Measurements from ENCODE around the gene REN.

REN gene

DNA sequence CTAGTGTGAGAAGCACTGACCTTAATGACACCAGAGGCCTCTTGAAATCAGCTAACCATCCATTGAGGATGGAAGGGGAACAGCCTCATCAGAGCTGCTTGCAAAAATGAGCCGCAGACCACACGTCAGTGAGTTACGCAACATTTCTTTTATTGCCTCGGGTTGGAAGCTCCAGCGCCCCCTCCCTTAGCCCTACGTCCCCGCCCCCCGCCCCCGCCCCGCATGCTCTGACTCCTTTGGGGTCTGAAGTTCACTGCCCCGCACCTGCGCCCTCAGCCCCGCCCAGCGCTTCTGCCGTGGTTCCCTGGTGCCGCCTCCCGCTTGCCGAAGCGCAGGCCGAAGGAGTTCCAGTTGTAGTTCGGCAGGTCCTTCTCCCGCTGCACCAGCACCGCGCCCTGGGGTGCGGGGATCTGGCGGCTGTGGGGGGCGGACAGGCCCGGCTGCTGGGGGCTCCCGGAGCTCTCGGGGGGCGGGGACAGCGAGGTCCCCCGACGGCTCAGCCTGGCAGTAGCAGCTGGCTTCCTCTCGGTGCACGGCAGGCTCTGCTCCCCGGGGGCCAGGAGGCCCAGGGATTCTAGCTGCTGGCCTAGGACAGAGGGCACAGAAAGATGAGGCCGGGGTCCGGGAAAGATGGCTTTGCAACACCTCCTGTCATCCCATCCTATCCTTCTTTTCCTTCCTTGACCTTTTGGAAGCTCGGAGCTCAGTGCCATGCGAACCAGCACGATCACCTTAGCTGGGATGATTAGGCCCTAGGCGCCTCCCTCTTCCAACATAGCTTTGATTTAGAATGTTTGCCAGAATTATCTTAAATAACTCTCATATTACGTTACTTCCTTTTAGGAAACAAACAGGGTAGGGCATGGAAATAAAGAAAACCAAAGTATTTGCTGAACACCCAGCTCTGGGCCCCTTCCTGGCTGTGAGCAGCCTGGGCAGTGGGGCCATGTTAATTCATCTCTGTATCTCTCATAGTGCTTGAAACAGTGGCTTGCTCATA lies 24.4 kb upstream of the REN start:
- no peak for DNase-seq (ENCODE audit: low read depth)

DNA sequence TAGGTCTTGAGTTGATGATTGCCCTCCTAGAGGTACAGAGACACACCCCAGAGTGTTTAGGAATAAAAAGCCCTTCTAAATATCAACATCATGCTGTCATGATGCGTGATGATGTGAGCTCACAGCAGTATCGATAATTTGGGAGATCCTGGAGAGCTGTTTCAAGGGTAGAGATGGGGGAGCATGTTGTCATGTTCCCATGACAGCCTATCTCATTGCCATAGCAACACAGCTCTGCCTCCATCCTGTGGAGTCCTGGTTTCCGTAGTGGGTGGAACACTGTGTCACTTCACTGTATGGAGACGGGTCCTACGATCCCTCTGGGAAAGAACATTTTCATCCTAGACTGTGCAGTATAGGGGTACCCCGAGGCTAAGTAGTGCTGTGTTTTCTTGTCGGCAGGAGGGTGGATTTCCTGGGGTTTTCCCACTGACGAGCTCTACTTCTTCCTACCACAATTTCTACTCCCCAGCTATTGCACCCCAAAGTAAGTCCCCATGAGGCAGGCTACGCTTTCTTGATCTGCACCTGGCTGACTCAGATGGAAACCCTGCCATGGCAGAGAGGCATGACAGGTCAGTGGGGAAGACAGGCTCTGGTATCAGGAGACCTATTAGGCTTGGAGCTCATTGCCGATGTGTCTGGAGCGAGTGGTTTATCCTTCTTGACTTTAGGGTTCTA lies 23.0 kb upstream of the REN start:
- DNase-seq (ENCODE audit: low read depth), result no peak

DNA sequence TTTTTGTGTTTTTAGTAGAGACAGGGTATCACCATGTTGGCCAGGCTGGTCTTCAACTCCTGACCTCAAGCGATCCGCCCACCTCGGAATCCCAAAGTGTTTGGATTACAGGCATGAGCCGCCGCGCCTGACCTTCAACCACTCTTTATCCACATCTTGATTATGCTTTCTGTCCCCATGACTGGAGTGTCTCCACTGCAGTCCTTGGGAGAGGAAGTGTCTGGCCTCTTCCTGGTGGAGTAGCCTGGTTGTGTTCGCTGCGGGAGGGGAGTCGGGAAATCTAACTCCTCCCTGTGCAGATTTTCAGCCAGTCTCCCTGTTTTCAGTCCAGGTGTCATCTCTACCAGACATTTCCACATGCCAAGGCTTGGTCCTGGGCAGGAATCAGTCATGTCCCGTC lies 20.5 kb upstream of the REN start:
- DNase-seq (ENCODE audit: low read depth), result no peak

DNA sequence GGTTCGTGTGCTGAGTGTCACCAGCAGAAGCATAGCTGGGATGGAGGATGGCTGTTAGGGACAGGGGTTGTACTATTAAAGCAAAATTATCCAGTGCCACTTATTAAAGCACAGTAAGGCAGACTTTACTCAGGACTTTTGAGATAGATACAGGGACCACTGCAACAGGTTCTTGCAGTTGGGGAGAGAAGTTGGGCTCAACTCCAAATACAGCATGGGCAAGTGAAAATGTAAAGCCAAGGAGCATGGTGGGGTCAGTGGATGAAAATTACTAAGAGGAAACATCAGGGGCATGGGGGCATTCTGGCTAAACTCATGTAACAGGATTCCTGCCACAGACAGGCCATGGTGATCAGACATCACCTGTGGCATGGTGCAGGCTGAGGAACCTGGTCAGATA lies 15.0 kb upstream of the REN start:
- no peak for DNase-seq (ENCODE audit: low read depth)

DNA sequence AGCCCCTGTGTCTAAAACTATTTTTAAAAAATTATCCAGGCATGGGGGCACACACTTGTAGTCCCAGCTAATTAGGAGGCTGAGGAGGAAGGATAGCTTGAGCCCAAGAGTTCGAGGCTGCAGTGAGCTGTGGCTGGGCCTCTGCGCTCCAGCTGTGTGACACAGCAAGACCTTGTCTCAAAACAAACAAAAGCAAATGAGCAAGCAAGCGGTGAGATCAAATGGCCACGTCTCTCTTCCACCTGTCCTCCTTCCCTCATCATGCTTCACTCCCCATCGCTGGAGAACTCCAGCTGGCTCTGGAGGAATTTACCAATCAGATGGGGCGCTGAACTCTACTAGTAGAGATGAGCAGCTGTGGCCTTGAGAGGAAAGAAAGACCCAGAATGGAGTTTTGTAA lies 14.0 kb upstream of the REN start:
- no peak for DNase-seq (ENCODE audit: low read depth)

DNA sequence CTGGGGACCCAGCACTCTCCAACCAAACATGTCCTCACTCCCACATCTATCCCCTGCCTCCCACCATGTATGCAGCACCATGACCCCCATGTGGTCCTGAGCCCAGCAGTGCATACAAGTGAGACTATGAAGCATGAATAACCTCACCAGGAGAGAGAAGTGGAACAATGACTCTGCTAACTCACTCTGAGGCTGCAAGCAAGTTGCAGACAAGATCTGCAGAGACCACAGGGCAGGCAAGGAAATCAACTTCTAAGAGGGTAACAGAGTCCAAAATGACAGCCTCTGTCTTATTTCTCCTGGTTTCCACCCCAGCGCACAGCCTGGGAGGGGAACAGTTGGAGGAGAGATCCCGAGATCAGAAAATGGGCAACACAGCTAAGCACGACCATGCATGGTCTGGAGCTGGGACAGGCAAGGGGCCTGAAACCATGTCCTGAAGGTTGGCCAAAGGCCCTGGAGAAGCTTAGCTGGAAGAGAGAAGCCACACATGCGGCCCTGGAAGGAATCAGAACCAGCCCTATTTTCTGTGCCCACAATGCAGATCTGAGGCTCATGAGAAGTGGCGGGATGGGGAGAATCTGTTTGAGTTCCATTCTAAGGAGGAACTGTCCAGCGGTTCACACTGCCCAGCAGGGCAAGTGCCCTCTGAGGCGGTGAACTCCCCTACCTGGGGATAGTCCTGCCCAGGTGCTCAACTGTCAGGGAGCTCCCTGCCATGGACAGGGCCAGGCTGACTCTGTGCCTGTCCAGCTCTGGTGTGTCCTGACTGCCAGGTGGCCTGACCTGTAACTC lies 12.5 kb upstream of the REN start:
- no peak for DNase-seq (ENCODE audit: low read depth)

DNA sequence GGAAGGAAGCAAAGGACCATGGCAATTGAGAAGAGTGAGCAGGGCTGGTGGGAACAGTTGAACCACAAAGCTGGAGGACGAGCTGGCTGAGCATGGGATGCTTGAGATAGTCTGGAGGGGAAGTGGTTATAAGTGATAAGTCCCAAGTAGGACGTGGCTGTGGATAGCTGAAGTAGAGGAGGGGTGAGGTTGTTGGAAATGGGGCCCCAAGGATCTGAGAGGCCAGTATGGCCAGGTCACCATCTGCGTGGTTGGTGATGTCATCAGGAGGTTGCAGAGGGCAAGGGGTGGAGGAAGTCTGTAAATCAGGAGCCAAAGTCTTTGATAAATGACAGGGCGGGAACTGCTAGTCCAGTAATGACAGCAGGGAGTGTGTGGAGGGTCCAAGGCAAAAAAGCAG lies 11.0 kb upstream of the REN start:
- no peak for DNase-seq (ENCODE audit: low read depth)

DNA sequence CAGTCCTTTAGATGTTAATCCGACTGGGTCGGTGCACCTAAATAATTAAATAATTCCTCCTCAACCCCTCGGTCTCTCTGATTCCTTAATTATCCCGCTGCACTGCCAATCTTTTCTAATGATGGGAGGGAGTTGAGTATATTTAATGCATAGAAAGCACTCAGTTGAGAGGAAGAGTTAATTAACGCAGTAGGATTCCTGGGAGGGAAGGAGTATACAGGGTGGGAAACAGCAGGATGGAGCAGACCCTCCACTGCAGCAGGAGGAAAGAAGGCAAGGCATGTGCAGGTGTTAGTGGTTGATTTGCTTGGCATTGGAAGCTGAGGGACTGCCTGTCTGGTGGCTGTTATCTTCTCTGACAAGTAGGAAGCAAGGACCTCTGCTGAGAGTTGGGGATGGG lies 9.9 kb upstream of the REN start:
- no peak for DNase-seq (ENCODE audit: low read depth)

DNA sequence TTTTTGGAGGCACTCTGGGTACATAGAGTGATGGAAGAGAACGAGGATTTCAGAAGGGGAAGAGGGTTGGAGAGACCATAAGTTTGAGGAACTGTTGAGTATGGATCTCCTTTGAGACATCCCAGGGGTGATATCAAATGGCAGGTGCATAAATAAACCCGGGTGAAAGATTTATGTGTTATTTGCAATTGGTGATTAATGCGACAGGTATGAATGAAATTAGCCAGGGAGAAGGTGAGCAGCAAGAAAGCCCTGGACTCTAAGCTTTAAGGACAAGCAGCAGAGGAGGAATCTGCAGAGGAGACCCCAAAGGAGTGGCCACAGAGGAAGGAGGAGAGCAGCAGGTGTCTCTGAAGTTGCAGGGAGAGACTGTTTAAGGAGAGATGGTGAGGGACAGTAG lies 8.8 kb upstream of the REN start:
- DNase-seq (ENCODE audit: low read depth), result no peak

DNA sequence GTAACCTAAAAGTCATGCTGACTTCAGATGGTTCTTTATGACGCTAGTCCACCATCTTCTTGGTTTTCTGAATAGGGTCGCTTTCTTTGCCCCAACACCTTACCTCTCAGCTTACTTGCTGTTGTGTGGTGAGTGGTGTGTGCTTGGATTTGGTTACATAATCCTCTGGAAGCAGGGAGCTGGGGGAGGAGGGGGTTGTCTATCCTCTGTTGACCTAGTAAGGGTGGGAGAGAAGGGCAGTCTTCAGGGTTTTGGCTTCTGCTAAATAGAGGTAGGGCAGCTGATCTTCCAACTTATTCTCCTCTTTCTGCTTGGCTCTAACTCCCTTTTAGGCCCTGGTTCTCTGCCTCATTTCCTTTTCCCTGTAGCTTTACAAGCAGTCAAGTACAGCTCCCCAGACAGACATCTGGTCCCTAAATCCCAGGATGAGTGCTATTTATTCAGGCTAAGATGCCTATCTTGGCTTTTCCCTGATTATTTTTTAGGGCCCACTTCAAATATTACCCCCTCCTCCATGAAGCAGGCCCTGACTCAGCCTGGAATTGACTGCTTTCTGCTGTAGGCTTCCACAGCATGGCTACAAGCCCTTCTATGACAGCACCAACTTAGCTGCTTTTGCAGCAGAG lies 6.4 kb upstream of the REN start:
- DNase-seq (ENCODE audit: low read depth), result no peak

DNA sequence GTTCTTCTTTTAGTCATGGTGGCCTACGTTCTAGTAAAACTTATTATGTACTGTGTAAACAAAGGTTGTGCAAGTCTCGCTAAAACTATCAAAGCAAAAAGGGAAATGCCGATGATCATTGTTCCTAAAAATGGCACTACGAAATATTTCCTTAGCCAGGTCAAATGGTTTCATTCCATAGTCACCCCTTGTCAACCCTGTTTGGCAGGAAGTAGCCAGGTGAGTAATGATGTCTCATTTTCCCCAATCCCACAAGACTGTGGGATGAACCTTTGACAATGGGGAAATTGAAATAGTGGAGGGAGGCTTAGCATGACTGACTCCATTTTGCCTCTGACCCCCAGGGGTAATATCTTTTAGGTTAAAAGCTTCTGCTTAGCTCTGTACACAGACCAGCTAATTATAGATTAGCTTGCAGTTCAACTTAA lies 5.6 kb upstream of the REN start:
- DNase-seq (ENCODE audit: low read depth), result peak; percentile 44

DNA sequence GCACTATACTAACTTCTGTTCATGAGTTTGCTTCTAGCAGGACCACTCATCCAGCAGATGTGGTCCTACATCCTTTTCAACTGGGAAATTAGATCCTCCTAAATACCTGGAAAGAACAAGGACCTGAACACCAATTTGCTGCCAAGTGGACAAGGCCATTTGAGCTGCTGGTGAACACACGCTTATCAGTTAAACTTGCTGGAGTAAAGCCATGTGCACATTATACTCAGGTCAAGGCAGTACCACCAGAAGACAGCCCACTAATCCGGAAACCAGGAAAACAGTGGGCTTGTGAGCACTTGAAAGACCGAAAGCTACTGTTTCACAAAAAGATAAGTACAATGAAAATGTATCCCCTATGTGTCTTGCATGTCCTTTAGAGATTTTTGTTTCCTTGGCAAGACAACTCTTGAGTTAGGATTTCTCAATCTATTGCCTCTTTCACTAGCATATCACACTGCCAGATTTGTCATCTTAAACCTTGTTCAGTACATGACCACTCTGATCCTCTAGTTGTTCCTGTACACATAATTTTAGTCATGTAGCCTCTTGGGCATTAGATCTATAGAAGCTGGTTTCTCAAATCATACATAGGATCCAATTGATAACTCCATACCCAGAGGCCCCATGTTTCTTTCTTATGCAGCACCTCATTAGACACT lies 4.5 kb upstream of the REN start:
- DNase-seq (ENCODE audit: low read depth), result no peak

DNA sequence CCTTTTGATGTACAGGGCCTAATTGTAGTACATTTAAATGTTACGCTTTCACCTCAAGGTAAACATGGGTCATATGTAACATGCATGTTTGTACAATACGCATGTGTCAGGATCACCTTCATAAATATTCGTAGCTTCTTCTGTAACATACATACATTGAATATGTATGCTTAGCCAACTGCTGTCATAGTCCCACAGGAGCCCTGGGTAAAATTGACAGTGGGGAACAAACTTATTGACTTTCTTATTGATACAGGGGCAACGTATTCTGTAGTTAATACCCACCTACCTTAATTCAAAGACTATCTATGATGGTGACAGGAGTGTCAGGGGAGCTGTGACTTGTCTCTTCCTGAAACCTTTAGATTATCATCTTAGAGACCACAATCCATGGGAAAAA lies 3.7 kb upstream of the REN start:
- DNase-seq (ENCODE audit: low read depth), result no peak

DNA sequence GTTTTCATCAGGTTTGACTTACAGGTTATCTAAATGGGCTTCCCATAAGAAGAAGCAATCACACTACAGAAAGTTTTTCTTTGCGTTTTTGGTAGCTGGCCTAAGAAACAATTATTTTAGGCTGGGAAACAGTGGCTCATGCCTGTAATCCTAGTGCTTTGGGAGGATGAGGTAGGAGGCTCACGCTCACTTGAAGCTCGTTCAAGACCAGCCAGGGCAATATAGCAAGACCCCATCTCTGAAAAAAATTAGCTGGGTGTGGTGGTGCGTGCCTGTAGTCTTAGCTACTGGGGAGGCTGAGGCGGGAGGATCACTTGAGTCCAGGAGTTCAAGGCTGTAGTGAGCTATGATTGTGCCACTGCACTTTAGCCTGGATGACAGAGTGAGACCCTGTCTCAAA lies 1.6 kb upstream of the REN start:
- DNase-seq (ENCODE audit: low read depth), result no peak

DNA sequence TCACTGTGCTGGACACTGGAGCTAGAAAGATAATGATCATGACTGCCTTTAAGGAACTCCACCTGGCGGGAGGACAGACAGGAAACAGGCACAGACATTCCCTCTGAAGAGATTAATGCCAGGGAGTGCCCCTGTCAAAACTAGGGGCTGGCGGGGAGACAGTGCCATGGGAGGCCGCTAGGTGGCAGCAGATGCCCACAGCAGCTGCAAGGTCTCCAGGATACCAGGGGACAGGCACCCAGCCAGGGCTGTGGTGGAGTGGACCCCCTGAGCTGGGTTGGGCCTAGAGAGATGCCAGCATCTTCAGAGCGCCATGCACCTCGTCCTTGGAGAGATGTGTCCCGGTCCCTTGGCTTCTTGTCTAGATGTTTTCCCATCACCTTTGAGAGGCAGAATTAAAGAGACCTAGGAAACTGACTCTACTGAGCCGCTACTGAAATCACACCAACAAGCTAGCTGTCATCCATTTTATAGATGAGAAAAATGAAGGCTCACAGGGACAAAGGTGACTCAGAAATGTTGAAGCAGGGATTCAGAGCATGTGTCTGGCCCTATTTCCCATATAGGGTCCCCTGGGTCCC lies 3.6 kb downstream of the REN start:
- no peak for DNase-seq (ENCODE audit: low read depth)

DNA sequence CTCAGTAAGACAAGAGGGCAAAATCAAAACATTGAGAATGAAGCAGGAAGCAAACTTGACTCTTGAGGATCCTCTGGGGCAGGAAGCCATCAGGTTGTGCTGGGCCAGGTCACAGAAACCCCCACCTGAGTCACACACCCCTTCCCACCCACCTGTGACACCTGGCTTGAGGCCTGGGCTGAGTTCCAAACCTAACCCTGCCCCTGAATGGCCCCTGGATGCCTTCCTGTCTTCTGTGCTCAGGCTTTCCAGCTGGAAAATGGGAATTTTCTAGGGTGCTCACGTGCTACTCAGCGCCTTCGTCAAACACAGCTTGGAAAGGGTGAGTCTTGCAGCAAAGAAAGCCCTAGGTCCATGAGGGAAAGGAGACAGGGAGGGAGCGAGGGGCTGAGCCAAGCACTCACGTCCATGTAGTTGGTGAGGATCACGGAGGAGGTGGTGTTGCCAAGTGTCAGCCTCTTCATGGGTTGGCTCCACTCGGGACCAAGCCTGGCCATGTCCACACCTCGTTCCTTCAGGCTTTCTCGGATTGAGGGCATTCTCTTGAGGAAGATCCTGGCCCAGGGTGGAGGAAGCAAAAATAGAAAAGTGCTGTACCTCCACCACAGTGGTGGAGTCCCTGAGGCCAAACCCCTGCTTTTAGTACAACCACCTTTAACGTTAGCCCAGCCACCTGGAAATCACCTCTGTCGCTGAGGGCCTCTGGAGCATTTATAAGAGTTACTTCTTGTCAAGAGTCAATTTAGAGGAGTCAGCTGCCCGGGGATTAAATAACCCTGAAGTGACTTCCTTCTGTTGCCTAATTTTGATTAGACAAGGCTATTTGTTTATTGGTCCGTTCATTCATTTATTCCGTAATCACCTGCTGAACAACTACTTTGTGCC lies 4.3 kb downstream of the REN start:
- no peak for DNase-seq (ENCODE audit: low read depth)

DNA sequence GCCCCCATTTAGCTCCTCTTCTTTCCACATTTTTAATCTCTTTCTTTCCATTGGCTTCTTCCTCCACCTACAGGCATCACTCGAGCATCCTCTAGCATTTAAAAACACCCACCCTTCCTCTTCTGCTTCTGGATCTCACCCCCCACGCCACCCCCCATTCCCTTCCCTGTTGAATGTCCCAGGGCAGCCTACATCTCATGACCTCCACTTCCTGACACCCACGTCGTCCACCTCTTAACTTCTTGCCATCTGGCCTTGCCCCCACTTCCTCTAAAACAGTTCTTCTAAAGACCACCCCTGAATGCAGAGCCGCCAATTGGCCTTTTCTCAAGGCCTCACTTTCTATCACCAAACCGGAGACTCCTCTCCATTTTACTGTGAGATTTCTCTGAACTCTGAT lies 8.2 kb downstream of the REN start:
- DNase-seq (ENCODE audit: low read depth), result no peak

DNA sequence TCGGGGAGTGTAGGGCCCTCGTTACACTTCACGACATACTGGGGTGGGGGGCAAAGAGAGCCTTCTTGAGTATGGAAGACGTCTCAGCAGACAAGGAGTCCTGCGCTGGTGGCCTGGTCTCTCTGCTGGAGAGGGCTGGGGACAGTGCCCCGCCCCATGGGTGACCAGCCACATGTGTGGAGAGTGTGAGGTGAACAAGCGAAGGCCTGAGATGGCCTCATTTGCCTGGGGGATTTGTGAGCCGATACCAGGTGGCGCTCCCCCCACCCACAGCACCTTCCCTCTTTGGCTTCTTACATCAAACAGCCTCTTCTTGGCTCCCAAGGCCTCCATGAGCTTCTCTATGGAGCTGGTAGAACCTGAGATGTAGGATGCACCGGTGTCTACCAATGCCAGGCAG lies 10.3 kb downstream of the REN start:
- DNase-seq (ENCODE audit: low read depth), result no peak

DNA sequence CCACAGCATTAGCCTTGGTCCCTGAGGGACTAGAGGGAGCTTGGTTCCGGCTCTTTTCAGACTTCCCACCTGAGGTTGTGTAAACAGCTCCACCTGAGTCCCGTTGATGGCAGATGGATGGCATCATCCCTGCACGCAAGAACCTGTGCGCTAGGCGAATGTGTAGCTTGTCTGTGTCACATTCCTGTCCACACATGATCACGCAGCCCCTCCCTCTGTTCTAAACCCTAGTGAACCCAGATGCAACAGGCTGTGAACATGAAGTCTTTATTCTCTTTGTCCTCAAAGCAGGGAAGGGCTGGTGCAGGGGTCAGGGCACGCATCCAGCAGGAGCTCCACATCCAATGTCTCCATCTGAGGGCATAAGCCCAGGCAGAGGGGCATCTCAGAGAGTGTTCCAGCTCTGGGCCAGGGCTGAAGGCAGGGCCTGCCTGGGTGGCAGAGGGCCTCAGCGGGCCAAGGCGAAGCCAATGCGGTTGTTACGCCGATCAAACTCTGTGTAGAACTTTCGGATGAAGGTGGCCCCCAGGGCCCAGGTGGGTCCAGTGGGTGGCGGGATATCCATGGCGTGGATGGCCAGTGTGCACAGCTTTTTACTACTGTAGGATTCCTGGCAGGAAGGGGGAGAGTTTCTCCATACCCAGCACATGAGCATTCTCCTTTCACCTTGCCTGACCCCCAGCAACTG lies 11.4 kb downstream of the REN start:
- no peak for DNase-seq (ENCODE audit: low read depth)

DNA sequence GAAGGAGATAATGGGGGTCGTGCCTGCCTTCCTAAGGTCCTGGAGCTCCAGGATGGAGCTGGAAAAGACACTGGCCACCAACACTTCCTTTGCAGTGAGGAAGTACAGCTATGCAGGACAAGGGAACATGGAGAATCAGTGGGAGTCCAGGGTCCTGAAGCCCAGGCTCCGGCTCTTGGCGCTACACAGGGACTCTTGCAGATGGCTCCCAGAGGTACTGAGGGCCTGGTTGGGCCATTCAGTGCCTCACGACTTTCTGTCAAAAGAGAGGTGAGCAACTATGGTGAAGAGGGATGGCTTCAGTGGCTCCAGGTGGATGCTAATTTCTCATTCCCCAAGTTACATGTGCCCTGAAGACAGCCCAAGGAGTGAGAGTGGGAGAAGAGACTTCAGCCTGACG lies 12.5 kb downstream of the REN start:
- DNase-seq (ENCODE audit: low read depth), result no peak
